Activated CD4-positive, alpha-beta T cell treated with anti-CD3 and anti-CD28 coated beads, Interleukin-2, amount 10 ng/mL, durations not matched to agents 7 days and 5 days (primary cell): ENCODE results near the gene TAL1. TPM values are rescaled to one million over a fixed set of nuclear protein-coding genes. Genes with fewer than 3 reads are reported as not detected.
"Not testable (repeated sequence)": the region's sequence is repeated elsewhere in the genome, so short reads cannot be mapped to it uniquely, and the experiment has no call there.

Experiments used
- CTCF ChIA-PET: fragments of 350-600 bp; sonication (Branson Sonifier 250); formaldehyde crosslinking; loops from one replicate; lab custom pipeline; 2021; ENCODE audit warnings: antibody characterized with exemption; lab: Charles Lee
- POLR2A ChIA-PET: fragments of 350-600 bp; sonication (Branson Sonifier 250); formaldehyde crosslinking; loops from one replicate; lab custom pipeline; 2021; ENCODE audit warnings: antibody characterized with exemption; lab: Charles Lee
- DNase-seq: peaks from one replicate; pipeline ENCODE4 v3.0.0-alpha.2; 2020
- H3K27ac Mint-ChIP-seq: one replicate; pipeline ENCODE4 v1.8.0; 2021; ENCODE audit warnings: mild to moderate bottlenecking, moderate library complexity, mixed read lengths
- H3K27me3 Mint-ChIP-seq: one replicate; pipeline ENCODE4 v1.8.0; 2021; ENCODE audit warnings: mixed read lengths
- H3K36me3 Mint-ChIP-seq: one replicate; pipeline ENCODE4 v1.8.0; 2021; ENCODE audit warnings: low read depth, mixed read lengths
- H3K4me1 Mint-ChIP-seq: one replicate; pipeline ENCODE4 v1.8.0; 2021; ENCODE audit warnings: mixed read lengths
- H3K4me3 Mint-ChIP-seq: one replicate; pipeline ENCODE4 v1.8.0; 2021; ENCODE audit warnings: mild to moderate bottlenecking, moderate library complexity, mixed read lengths
- H3K9me3 Mint-ChIP-seq: one replicate; pipeline ENCODE4 v1.8.0; 2021; ENCODE audit warnings: mixed read lengths
- total RNA-seq, 2 experiments: library from RNA; stranded (reverse); gene quantifications; one replicate each; pipeline ENCODE4 v1.2.3, GENCODE V29; 2021

The TAL1 gene
- not detected for total RNA-seq

DNA sequence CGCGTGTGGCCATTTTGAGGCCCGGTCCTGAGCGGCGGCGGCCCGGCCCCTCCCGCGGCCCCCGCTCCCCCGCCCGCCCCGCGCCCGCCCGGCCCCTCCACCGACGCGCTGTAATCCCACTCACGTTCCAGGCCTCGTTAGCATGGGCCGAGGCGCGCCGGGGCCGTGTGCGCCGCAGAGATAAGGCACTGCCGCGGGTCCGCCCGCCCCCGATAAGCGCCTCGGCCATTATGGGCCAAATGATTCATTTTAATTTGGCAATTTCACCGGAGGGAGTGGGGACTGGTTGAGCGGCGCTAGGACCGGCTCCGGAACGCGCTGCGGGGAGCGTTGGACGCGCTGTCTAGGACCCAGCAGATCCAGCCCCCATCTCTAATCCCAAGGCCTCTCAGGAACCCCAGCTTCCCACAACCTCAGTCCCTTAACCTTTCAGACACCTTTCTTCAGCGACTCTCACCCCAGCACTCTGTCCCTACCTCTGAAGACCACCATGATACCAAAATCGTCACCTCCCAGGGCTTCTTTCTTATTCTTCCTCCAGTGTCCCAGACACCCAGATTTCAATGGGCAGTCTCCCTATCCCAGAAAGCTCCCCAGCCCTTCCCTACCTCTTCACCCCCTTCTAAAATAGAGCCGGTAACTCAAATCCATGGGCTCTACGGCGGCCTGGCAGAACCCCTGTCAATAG, at the start of gene TAL1:
TSS of gene TAL1 (minus strand) at position 39 of the 688 bp plus-strand sequence. CDS start 6,337 bp downstream, outside the sequence.
- no peaks in the 10 kb centered on the region for H3K9me3 Mint-ChIP-seq
- ChIA-PET POLR2A (no interaction called here), CTCF (interaction anchor here (0.9 kb wide), 1 partner anchor 205 kb away, joined by 3 read pairs; the partner anchor contains the start of gene FOXD2)
- H3K36me3 Mint-ChIP-seq: no peaks in the 10 kb centered on the region
- peaks cover 85% of the 10 kb centered on the region for H3K27me3 Mint-ChIP-seq
- DNase-seq: no peak
- H3K4me1 Mint-ChIP-seq: peaks cover 28% of the 10 kb centered on the region
- peak within 1 kb of the TSS; percentile 71 for H3K27ac Mint-ChIP-seq
- H3K4me3 Mint-ChIP-seq: peak within 1 kb of the TSS; percentile 42

DNA sequence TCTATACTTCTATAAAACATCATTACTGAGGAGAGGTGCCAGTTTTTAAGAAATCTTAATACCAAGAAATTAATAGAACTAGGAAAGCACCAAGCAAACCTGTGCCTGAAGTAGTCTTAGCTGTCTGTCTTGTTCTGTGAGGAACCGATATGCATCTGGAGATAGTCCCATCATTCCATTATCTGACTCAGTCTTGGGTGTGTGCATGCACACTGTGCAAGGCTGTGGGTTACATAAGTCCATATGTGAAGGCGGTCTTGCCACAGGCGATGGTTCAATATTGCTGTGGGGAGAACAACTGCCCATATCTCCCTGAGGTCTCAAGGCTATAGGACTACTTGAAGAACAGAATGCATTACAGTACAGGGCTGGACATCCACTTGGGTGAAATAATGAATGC, 48.1 kb upstream of the TAL1 start:
- Mint-ChIP-seq H3K4me3 (no peak overlapping the region), H3K36me3 (peaks cover 40% of the 10 kb centered on the region), H3K9me3 (no peaks in the 10 kb centered on the region), H3K27ac (no peak overlapping the region), H3K27me3 (no peaks in the 10 kb centered on the region), H3K4me1 (peaks cover 9% of the 10 kb centered on the region)
- POLR2A ChIA-PET: no interaction called here
- CTCF ChIA-PET: no interaction called here
- DNase-seq: no peak

DNA sequence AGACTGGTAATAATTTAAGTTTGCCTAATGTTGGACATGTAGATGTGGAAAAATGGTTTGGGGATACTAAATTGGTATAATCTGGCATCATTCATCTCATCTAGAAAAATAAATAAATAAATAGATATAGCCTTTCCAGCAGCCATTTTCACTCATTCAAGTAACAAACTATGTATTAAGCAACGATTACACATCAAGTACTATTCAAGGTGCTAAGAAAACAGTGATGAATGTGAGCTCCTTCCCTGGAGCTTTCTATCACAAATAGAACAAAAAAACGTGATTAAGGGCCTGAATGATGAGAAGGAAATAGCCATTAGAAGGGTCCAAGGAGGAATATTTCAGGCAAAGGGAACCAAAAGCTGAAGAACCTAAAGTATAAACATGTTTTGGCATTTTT, 44.8 kb upstream of the TAL1 start:
- ChIA-PET CTCF (interaction anchor here (0.6 kb wide), 1 partner anchor 64 kb away, joined by 3 read pairs; no protein-coding TSS in a partner anchor), POLR2A (no interaction called here)
- Mint-ChIP-seq H3K4me3 (no peak overlapping the region), H3K27ac (no peak overlapping the region), H3K36me3 (peaks cover 39% of the 10 kb centered on the region), H3K4me1 (peaks cover 8% of the 10 kb centered on the region), H3K9me3 (no peaks in the 10 kb centered on the region), H3K27me3 (no peaks in the 10 kb centered on the region)
- no peak for DNase-seq

DNA sequence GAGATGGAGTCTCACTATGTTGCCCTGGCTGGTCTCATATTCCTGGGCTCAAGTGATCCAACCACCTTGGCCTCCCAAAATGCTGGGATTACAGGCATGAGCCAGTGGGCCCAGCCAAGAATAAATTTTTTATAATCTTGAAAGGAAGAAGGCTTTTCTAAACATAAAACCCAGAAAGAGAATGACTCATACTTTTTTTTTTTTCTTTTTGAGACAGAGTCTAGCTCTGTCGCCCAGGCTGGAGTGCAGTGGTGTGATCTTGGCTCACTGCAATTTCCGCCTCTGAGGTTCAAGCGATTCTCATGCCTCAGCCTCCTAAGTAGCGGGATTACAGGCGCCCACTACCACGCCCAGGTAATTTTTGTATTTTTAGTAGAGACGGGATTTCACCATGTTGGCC, 43.8 kb upstream of the TAL1 start:
- H3K27ac Mint-ChIP-seq, H3K4me1 Mint-ChIP-seq, H3K9me3 Mint-ChIP-seq, H3K27me3 Mint-ChIP-seq, POLR2A ChIA-PET, H3K4me3 Mint-ChIP-seq, DNase-seq: not testable (repeated sequence)
- H3K36me3 Mint-ChIP-seq: peaks cover 35% of the 10 kb centered on the region
- CTCF ChIA-PET: interaction anchor here (0.9 kb wide), 1 partner anchor 11 kb away, joined by 3 read pairs; no protein-coding TSS in a partner anchor

DNA sequence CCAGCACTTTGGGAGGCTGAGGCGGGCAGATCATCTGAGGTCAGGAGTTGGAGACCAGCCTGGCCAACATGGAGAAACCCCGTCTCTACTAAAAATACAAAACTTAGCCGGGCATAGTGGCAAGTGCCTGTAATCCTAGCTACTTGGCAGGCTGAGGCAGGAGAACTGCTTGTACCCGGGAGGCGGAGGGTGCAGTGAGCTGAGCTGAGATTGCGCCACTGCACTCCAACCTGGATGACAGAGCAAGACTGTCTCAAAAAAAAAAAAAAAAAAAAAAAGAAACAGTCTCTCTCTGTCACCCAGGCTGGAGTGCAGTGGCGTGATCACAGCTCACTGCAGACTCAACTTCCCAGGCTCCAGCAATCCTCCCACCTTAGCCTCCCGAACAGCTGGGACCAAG, 33.5 kb upstream of the TAL1 start:
- DNase-seq, H3K4me1 Mint-ChIP-seq, H3K9me3 Mint-ChIP-seq, H3K4me3 Mint-ChIP-seq, POLR2A ChIA-PET, H3K27ac Mint-ChIP-seq, H3K27me3 Mint-ChIP-seq: not testable (repeated sequence)
- CTCF ChIA-PET: interaction anchor here (1.1 kb wide), 1 partner anchor 35 kb away, joined by 3 read pairs; no protein-coding TSS in a partner anchor
- H3K36me3 Mint-ChIP-seq: peaks cover 40% of the 10 kb centered on the region

DNA sequence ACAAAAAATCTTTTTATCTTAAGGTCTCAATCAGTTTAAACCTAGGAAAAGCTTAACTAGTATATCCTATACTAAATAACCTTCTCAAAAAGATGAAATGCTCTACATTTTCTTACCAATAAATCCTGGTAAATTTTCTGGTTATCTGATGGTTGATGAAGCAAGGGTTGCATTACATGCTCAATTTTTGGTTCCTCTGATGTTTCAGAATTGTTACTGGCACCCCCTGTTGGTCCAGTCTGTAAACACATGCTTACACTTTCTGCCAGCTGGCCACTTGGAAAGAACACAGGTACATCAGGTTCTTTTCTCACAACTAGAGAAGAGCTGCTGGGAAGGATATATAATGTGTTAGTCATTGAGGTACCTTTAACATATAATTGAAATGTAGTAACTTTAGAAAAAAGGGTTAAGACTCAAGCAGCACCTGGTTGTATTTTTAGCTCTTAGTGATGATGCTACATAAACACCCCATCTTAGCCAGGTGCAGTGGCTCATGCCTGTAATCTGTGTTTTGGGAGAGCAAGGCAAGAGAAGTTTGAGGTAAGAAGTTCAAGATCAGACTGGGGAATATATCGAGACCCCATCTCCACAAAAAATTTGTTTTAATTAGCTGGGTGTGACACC, 30.9 kb upstream of the TAL1 start:
- ChIA-PET POLR2A (no interaction called here), CTCF (interaction anchor here (0.6 to 2.3 kb wide), 17 partner anchors 10 to 84 kb away, joined by 3 to 9 read pairs (median 3); partner anchors contain the start of genes CMPK1 and PDZK1IP1)
- H3K4me3 Mint-ChIP-seq: no peak overlapping the region
- no peaks in the 10 kb centered on the region for H3K4me1 Mint-ChIP-seq
- DNase-seq: peak; percentile 64
- no peaks in the 10 kb centered on the region for H3K27me3 Mint-ChIP-seq
- H3K9me3 Mint-ChIP-seq: no peaks in the 10 kb centered on the region
- peaks cover 42% of the 10 kb centered on the region for H3K36me3 Mint-ChIP-seq
- no peak overlapping the region for H3K27ac Mint-ChIP-seq

DNA sequence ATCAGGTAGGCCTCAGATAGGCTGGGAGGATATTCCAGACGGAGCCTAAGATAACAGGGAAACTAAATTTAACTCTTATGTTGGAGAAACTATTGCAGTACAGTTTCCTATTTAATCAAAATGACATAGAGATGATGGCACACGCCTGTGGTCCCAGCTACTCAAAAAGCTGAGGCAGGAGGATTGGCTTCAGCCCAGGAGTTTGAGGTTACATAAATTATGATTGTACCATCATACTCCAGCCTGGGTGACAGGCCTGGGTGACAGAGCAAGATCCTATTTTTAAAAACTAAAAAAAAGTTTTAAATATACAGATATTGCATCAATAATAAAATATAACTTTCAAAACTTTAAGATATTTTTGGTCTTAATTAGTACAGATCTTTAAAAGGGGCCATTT, 25.2 kb upstream of the TAL1 start:
- ChIA-PET CTCF (interaction anchor here (0.6 to 1.2 kb wide), 5 partner anchors 9 to 180 kb away, joined by 3 to 4 read pairs (median 3); partner anchors contain the start of gene FOXD2), POLR2A (no interaction called here)
- Mint-ChIP-seq H3K9me3 (no peaks in the 10 kb centered on the region), H3K4me1 (no peaks in the 10 kb centered on the region), H3K4me3 (no peak overlapping the region), H3K27me3 (no peaks in the 10 kb centered on the region), H3K27ac (no peak overlapping the region), H3K36me3 (peaks cover 49% of the 10 kb centered on the region)
- no peak for DNase-seq

DNA sequence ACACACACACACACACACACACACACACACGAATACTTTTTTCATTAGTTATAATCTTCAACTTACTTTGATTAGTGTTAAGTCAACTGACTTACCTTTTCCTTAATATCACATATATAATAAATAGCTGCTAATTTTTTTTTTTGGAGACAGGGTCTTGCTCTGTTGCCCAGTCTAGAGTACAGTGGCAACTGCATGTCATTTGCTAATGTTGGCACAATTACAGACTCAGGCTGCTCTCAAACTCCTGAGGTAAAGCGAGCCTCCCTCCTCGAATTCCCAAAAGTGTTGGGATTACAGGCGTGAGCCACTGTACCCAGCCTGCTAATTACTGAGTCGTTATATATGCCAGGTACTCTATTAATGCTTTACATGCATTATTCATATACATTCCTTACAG, 20.8 kb upstream of the TAL1 start:
- Mint-ChIP-seq H3K27ac (no peak overlapping the region), H3K9me3 (no peaks in the 10 kb centered on the region), H3K27me3 (no peaks in the 10 kb centered on the region), H3K4me3 (no peak overlapping the region), H3K4me1 (no peaks in the 10 kb centered on the region), H3K36me3 (peaks cover 44% of the 10 kb centered on the region)
- ChIA-PET CTCF (interaction anchor here (0.6 kb wide), 1 partner anchor 135 kb away, joined by 3 read pairs; no protein-coding TSS in a partner anchor), POLR2A (no interaction called here)
- no peak for DNase-seq

DNA sequence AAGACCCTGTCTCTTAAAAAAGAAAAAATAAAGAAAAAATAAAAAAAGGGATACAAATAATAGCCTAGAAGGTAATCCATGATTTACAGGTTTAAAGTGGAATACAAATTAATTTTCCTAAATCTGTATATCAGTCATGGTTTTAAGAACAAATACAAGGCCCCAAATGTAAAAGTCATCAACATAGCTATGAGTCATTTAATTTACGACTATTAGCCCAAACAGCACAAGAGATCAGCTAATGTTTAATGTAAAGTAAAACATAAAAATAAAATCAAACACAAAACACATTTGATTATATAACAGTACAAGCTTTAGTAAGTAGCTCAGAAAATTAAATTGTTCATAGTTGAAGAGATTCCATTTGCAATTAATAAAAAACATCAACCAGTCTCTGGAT, 20.3 kb upstream of the TAL1 start:
- no peaks in the 10 kb centered on the region for H3K9me3 Mint-ChIP-seq
- no peak for DNase-seq
- no peaks in the 10 kb centered on the region for H3K27me3 Mint-ChIP-seq
- H3K4me3 Mint-ChIP-seq: no peak overlapping the region
- no peak overlapping the region for H3K27ac Mint-ChIP-seq
- ChIA-PET POLR2A (no interaction called here), CTCF (no interaction called here)
- H3K36me3 Mint-ChIP-seq: peaks cover 40% of the 10 kb centered on the region
- H3K4me1 Mint-ChIP-seq: no peaks in the 10 kb centered on the region

DNA sequence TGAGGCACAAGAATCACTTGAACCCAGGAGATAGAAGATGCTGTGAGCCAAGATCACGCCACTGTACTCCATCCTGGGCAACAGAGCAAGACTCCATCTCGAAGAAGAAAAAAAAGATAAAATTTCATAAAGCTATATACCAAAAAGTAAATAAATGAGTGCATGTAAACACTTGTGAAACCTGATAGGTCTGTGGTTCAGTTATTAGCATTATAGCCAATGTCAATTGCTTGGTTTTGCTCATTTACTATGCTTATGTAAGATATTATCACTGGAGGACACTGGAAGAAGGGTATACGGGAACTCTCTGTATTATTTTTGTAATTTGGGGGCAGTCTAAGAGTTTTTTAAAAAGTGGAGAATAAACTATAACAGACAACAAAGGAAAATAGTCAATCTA, 17.7 kb upstream of the TAL1 start:
- peaks cover 23% of the 10 kb centered on the region for H3K36me3 Mint-ChIP-seq
- CTCF ChIA-PET: no interaction called here
- H3K4me3 Mint-ChIP-seq: no peak overlapping the region
- POLR2A ChIA-PET: no interaction called here
- H3K27me3 Mint-ChIP-seq: peaks cover 4% of the 10 kb centered on the region
- no peaks in the 10 kb centered on the region for H3K4me1 Mint-ChIP-seq
- DNase-seq: no peak
- H3K27ac Mint-ChIP-seq: no peak overlapping the region
- H3K9me3 Mint-ChIP-seq: no peaks in the 10 kb centered on the region

DNA sequence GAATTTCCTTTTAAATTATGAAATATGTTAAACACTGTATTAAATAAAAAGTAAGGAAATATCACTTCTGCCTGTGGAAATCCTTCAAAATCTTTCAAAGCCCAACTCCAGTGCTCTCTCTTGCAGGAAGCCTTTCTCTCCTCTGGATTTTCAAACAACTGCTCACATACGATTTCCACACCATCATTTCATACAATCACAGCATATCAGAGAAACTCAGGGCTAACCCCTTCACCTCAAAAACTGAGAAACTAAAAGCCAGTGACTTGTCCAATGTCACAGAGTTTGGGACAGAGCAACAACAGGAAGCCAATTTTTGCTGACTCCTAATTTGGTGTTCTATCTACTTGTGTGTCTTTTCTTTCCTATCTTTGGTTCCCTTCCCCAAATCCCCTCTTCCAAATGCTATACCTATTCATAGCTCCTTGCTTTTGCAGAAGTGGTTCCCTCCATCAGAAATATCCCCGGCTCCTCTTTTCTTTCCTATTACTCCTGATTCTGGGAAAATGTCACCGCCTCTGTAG, 12.4 kb upstream of the TAL1 start:
- H3K27ac Mint-ChIP-seq: no peak overlapping the region
- H3K4me3 Mint-ChIP-seq: no peak overlapping the region
- no peak for DNase-seq
- H3K9me3 Mint-ChIP-seq: no peaks in the 10 kb centered on the region
- H3K36me3 Mint-ChIP-seq: peaks cover 4% of the 10 kb centered on the region
- POLR2A ChIA-PET: no interaction called here
- H3K27me3 Mint-ChIP-seq: peaks cover 23% of the 10 kb centered on the region
- CTCF ChIA-PET: interaction anchor here (1.2 to 1.4 kb wide), 2 partner anchors 19 to 65 kb away, joined by 3 to 4 read pairs; no protein-coding TSS in a partner anchor
- peaks cover 4% of the 10 kb centered on the region for H3K4me1 Mint-ChIP-seq

DNA sequence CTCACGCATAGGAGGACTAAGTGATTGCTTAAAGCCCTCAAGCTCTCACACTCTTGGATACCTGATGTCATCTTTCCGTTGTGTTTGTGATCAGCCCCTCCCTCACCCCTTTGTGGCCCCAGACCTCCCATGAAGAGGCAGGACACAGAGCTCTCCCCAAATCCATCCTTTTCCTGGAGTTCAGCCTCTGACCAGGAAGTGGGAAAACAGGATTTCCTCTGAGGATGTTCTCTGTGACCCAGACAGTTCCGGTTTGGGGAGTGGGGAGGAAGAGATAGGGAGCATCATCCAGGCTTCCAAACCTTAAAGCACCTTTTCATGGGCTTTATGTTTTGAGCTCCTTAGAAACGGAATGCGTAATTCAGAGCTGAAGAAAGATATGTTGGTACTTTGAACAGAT, 11.9 kb upstream of the TAL1 start:
- H3K27me3 Mint-ChIP-seq: peaks cover 26% of the 10 kb centered on the region
- POLR2A ChIA-PET: no interaction called here
- CTCF ChIA-PET: interaction anchor here (1.2 to 1.4 kb wide), 2 partner anchors 19 to 65 kb away, joined by 3 to 4 read pairs; no protein-coding TSS in a partner anchor
- H3K4me1 Mint-ChIP-seq: peaks cover 9% of the 10 kb centered on the region
- DNase-seq: no peak
- H3K4me3 Mint-ChIP-seq: no peak overlapping the region
- peaks cover 2% of the 10 kb centered on the region for H3K36me3 Mint-ChIP-seq
- no peak overlapping the region for H3K27ac Mint-ChIP-seq
- H3K9me3 Mint-ChIP-seq: no peaks in the 10 kb centered on the region
